ENCODE data around the gene NR0B2.

- TF ChIP-seq FOXM1 (IDR thresholded peaks at IDR 0.05; ENCODE audit: borderline replicate concordance) (no peak), BHLHE40 (IDR thresholded peaks at IDR 0.05; ENCODE audit: borderline replicate concordance) (no peak), TARDBP (IDR thresholded peaks at IDR 0.05) (no peak)
Measured at GRCh38 chr1:26863685-26864077, 50.1 kb downstream of the NR0B2 start.

All from HEK293T (cell line).